Adrenal gland (tissue), 5 donors: ENCODE results near the gene PKP4.

ENCODE experiments used
- CTCF ChIP-seq, 6 experiments: fragments of 450-650 bp in 4 of 6; fragments of 200-600 bp in 2 of 6; sonication (generic) in 1 of 6; IDR thresholded peaks; 1 replicate in 5 of 6; 2 replicates in 1 of 6; pipeline versions ENCODE4 v1.5.1 to v1.8.0; 2016 to 2021; ENCODE audit warnings: antibody characterized with exemption in 6 of 6, mild to moderate bottlenecking in 2 of 6, moderate library complexity in 1 of 6
- POLR2A ChIP-seq, 2 donors: fragments of 450-650 bp; IDR thresholded peaks; one replicate each; pipeline ENCODE4 v1.6.1; 2017; ENCODE audit warnings: antibody characterized with exemption in 2 of 2, mild to moderate bottlenecking in 2 of 2, moderate library complexity in 1 of 2
- donor health status: DM: no; HTN: no; CAD: no.

- TF ChIP-seq CTCF (IDR thresholded peaks at IDR 0.05) = no peak
- TF ChIP-seq POLR2A (IDR thresholded peaks at IDR 0.05) = no peak
These were observed 228.9 kb downstream of the PKP4 start for GRCh38 chr2:158685646-158686045.
